ENCODE data around the gene LIMD2. TPM values are rescaled to one million over a fixed set of nuclear protein-coding genes. Genes with fewer than 3 reads are reported as not detected.

Gene LIMD2
- total and polyA plus RNA-seq, 2 experiments from 2014 or later: 20.7 to 31.1 TPM

GRCh38 chr17:63698381-63698885 is 1.5 kb downstream of the LIMD2 start:
- H3K9me2 ChIP-seq (replicated peaks; ENCODE audit: insufficient read depth): no peaks in the 10 kb centered on the region
- no peak overlapping the region for H2AFZ ChIP-seq
- TF ChIP-seq CTCF (IDR thresholded peaks at IDR 0.05; ENCODE audit: poor library complexity) (no peak), EZH2phosphoT487 (IDR thresholded peaks at IDR 0.05; ENCODE audit: low read depth, severe bottlenecking, unreplicated experiment) (no peak), EZH2 (IDR thresholded peaks at IDR 0.05; ENCODE audit: borderline replicate concordance) (no peak)
- no peaks in the 10 kb centered on the region for H3K9me3 ChIP-seq (ENCODE audit: low read depth)
- no peak overlapping the region for H3K27ac ChIP-seq
- no peaks in the 10 kb centered on the region for H3K27me3 ChIP-seq
- H3K79me2 ChIP-seq: no peaks in the 10 kb centered on the region
- no peaks in the 10 kb centered on the region for H3K36me3 ChIP-seq (replicated peaks; ENCODE audit: insufficient read depth, low read depth)
- H3K4me1 ChIP-seq (ENCODE audit: insufficient read depth): peaks cover 15% of the 10 kb centered on the region
- DNase-seq (ENCODE audit: low spot score): no peak
- WGBS (ENCODE audit: low lambda C conversion rate, missing lambda C conversion rate): 68% methylated on average over 17 of the region's 24 CpGs
- H3K4me3 ChIP-seq: no peak overlapping the region
- H3K4me2 ChIP-seq: peak overlapping the region; percentile 94
- no peaks in the 10 kb centered on the region for H4K20me1 ChIP-seq (ENCODE audit: insufficient read depth, poor library complexity, severe bottlenecking)

- Histone ChIP-seq H3K4me2 (no peak overlapping the region), H3K27ac (no peak overlapping the region), H3K4me3 (no peak overlapping the region), H3K9me2 (replicated peaks; ENCODE audit: insufficient read depth) (no peaks in the 10 kb centered on the region), H3K27me3 (no peaks in the 10 kb centered on the region), H3K79me2 (no peaks in the 10 kb centered on the region), H3K4me1 (ENCODE audit: insufficient read depth) (peaks cover 15% of the 10 kb centered on the region), H3K36me3 (replicated peaks; ENCODE audit: insufficient read depth, low read depth) (no peaks in the 10 kb centered on the region), H3K9me3 (ENCODE audit: low read depth) (no peaks in the 10 kb centered on the region), H2AFZ (no peak overlapping the region), H4K20me1 (ENCODE audit: insufficient read depth, poor library complexity, severe bottlenecking) (no peaks in the 10 kb centered on the region)
- WGBS (ENCODE audit: low lambda C conversion rate, missing lambda C conversion rate): 86% methylated on average over 21 of the region's 22 CpGs
- peak; percentile 36 for DNase-seq (ENCODE audit: low spot score)
- TF ChIP-seq EZH2phosphoT487 (IDR thresholded peaks at IDR 0.05; ENCODE audit: low read depth, severe bottlenecking, unreplicated experiment) (no peak), CTCF (IDR thresholded peaks at IDR 0.05; ENCODE audit: poor library complexity) (peak; percentile 29), EZH2 (IDR thresholded peaks at IDR 0.05; ENCODE audit: borderline replicate concordance) (no peak)
Measured at GRCh38 chr17:63697341-63698286, 2.3 kb downstream of the LIMD2 start.

- 86% methylated on average over 9 of the region's 9 CpGs for WGBS (ENCODE audit: low lambda C conversion rate, missing lambda C conversion rate)
- Histone ChIP-seq H4K20me1 (ENCODE audit: insufficient read depth, poor library complexity, severe bottlenecking) (no peaks in the 10 kb centered on the region), H3K36me3 (replicated peaks; ENCODE audit: insufficient read depth, low read depth) (no peaks in the 10 kb centered on the region), H3K4me2 (no peak overlapping the region), H3K79me2 (no peaks in the 10 kb centered on the region), H3K27ac (no peak overlapping the region), H3K9me2 (replicated peaks; ENCODE audit: insufficient read depth) (no peaks in the 10 kb centered on the region), H3K4me1 (ENCODE audit: insufficient read depth) (peaks cover 15% of the 10 kb centered on the region), H3K9me3 (ENCODE audit: low read depth) (no peaks in the 10 kb centered on the region), H2AFZ (no peak overlapping the region), H3K4me3 (no peak overlapping the region), H3K27me3 (no peaks in the 10 kb centered on the region)
- no peak for DNase-seq (ENCODE audit: low spot score)
- TF ChIP-seq CTCF (IDR thresholded peaks at IDR 0.05; ENCODE audit: poor library complexity): peak; percentile 17
- no peak for TF ChIP-seq EZH2phosphoT487 (IDR thresholded peaks at IDR 0.05; ENCODE audit: low read depth, severe bottlenecking, unreplicated experiment)
Measured at GRCh38 chr17:63696381-63696961, 3.5 kb downstream of the LIMD2 start.

Measured in hepatocyte (in vitro differentiated cells).